HG02759 (cell line): ENCODE data around the gene RSRC1.
A peak's percentile ranks its signal among the peaks of the same experiment; 100 is the strongest.
"Not testable (repeated sequence)": the region's sequence is repeated elsewhere in the genome, so short reads cannot be mapped to it uniquely, and the experiment has no call there.

ENCODE experiments used
- ATAC-seq: cut with Tn5 transposase; IDR thresholded peaks from one replicate; pipeline ENCODE4 v1.9.1; 2021; ENCODE audit warnings: mild to moderate bottlenecking, moderate library complexity; ENCODE audit not compliant: unreplicated experiment

RSRC1 gene

DNA sequence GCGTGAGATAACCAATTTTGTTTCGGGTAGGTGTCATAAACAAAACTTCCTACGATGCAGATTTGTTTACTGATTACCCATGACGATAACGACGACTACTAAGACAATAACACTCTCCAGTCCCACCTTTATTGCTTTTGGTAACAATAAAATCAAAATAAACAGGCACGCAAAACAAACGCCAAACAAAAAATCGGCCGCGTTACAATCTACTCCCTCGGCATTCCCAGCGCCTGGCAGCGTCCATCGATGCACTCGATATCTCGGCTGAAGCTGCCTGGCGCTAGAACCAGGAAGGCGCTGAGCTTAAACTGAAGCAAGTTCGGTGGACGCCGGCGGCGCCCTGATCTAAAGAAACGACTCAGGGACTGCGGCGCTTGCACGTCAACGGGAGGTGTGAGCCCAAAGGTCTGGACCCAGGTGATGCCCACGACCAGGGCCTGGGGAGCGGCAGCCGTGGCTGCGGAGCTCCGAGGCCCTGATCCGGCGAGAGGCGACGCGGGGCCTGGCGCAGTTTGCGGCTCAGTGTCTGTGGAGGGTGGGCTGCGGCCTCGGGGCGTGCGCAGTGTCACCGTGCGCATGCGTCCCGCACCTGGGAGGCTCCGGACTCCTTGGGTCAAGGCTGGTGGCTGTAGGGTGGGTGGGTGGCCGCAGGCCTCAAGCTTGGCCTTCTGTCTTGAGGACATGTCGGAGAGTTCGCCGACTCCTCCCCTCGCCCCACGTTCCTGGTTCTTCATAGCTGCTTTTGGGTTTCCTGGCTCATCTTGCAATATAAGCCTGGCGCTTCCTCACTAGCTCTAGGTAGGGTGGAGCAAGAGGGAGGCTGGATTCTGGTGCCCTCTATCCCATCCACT, at the start of gene RSRC1:
TSS of gene RSRC1 (plus strand) at position 286 of the 854 bp plus-strand sequence. CDS start 12,016 bp downstream, outside the sequence.
- ATAC-seq = peak; percentile 85

GRCh38 chr3:158065574-158065973, 44.3 kb upstream of the RSRC1 start:
- not testable (repeated sequence) for ATAC-seq

DNA sequence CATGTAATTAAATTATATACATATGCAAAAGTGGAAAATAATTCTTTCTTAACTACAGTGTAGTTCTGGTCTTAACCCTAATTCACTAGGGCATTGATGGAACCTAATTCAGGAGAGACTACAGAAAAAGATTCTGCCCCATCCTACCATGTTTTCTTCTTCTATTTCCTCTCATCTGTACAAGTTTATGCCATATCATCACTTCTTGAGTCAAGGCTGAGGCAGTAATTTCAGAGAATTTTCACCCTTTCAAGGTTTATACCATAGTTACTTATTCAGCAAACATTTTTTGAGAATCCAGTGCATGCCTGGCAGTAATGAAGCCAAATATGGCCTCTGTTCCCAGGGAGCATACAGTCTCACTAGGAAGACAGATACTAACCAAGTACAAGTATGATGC, 37.1 kb upstream of the RSRC1 start:
- no peak for ATAC-seq

- no peak for ATAC-seq
Measured at GRCh38 chr3:158074591-158074990, 35.3 kb upstream of the RSRC1 start.

DNA sequence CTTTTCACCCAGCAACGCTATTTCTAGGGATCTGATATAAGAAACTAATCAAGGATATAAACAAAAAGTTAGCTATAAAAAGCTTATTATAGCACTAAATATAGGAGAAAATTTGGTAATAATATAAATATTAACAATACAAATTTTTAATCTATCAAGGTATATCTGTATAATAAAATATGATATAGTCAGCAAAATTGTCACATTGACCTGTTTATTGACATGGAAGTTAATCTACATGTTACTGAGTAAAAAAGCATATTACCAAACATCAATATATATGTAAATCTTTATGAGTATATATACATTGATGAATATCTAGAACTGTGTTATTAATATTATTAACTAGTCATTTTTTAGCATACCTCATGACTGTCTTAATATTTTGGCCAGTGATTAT, 30.3 kb upstream of the RSRC1 start:
- ATAC-seq = no peak

DNA sequence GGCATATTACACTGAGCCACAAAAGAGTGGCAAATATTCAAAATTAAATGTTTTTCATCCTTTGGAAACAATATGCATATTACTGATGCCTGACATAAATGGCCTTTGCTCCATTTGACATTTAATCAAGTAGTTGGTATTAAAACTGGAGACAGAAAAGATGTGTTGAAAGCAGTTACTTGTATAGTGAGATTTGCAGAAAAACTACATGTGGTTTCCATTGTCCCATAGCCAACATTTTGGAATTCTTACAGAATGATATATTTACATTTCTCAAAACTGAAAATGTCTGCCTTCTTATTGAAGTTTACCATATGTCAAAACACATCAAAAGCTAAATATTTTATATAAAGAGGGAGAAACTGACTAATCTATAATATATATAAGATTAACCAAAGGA, 25.2 kb upstream of the RSRC1 start:
- no peak for ATAC-seq

- ATAC-seq = no peak
Measured at GRCh38 chr3:158085358-158085757, 24.5 kb upstream of the RSRC1 start.

DNA sequence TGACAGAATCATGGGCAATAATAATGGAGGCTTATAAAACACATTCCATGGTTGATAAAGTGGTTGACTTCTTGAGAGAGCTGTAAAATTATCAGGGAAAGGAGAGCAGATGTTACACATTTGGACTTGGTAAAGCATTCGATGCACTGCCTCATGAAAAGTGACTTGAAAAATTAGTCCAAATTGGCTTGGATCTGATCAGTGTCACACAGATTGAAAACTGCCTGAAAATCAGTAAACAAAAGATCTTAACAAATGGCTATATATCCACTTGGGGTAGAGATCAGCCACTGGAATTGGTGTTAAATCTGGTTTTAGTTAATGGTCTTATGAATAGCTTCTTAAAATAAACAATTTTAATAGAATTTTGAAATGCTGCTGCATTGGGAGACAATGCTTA, 24.0 kb upstream of the RSRC1 start:
- ATAC-seq = no peak

GRCh38 chr3:158086361-158086760, 23.5 kb upstream of the RSRC1 start:
- no peak for ATAC-seq

DNA sequence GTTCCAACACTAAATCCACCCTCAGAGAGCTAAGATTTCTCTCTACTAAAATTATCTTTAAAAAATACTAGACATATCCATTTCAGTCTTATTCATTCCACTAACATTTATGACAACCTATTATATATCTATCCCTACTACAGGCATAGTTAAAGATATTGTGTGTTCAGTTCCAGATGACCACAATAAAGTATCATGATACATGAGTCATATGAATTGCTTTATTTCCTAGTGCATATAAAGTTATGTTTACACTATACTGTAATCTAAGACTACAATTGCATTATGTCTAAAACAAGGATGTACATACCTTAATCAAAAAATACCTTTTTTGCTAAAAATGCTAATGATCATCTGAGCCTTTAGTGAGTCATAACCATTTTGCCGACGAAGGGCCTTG, 23.1 kb upstream of the RSRC1 start:
- no peak for ATAC-seq

DNA sequence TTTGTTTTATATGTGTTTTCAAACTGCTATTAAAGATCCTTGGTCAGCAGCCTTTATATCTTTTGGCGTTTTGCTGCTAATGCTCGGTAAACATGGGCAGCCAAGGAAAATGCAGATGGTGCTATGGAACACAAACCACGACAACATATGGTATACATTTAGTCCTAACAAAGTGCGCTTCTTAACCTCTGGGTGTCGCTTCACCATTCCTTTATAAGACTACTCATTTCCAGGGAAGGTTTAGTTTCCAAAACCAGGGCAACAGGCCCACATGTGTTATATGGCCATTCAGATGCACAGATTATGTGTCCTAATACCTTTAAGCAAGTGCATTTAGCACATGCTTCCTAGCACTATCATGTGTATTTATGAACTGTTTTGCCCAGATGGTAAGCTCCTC, 18.4 kb upstream of the RSRC1 start:
- no peak for ATAC-seq

GRCh38 chr3:158093526-158093925, 16.4 kb upstream of the RSRC1 start:
- no peak for ATAC-seq

DNA sequence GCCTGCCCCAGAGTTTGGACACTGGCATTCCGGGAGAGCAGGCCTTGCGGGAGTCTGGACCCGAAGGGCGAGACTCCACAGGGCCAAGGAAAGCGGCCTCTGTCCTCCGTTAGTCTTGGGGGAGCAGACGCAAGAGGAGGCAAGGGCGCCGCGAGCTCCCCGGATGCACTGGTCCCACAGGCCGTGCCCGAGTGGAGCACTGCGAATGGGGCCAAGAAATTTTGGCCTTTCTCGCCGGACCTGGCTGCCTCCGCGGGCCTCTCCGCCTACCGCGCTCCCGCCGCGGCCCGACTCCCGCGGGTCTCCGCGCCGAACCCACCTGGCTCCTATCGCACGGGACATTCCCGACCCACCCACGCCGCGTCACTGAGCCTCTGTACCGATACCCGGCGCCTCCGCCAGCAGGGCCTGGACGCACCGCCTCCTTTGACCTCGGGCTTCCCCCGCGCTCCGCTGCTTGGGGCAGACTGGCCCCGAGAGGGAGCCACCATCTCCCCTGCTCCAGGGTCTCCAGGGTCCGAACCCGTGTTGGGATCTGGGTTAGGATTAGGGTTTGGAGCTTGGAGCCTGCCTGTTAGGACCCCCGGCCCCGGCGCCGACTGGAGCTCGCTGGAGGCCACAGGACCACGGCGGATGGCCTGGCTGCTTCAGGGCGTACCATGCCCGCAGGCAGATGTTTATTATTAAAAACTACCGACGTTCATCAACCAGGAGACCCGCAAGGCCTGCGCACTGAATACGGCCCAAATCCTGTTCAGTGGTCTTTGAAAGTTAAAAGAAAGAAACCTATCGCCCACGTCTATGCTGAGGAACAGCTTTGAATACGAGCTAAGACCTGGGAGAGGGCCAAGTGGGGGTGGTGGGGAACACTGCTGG, 15.4 kb upstream of the RSRC1 start:
- ATAC-seq = peak; percentile 62

DNA sequence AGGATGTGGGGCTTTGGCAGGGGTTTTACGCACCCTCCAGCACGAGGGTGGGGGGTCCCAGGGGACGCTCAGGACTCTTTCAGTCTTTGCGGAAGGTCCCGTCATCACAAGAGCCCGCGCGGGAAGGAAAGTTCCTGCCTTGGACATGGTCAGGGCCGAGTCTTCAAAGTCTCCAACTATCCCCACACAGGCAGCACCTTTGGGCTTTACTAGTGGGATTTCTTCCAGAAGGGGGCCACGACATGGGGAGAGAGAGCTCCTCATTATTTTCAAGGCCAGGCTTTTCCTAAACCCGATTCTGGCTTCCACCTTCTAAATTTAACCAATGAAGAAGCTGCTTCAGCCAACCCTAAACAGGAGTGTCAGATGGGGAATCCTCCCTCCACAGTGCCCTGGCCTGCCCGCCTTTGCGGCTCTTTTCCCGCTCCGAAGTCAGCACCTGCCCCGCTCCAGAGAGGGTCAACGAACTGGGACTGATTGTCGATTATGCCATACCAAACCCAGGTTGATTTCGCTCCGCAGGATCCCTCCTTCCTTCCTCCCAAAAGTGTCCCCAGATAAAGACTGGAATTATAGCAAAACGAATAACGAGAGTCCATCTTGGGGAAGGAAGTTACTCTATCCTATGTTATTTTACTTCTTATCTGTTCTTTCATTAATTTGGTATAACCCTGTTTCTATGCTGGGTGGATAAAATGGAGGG, 14.6 kb upstream of the RSRC1 start:
- ATAC-seq = peak; percentile 35

DNA sequence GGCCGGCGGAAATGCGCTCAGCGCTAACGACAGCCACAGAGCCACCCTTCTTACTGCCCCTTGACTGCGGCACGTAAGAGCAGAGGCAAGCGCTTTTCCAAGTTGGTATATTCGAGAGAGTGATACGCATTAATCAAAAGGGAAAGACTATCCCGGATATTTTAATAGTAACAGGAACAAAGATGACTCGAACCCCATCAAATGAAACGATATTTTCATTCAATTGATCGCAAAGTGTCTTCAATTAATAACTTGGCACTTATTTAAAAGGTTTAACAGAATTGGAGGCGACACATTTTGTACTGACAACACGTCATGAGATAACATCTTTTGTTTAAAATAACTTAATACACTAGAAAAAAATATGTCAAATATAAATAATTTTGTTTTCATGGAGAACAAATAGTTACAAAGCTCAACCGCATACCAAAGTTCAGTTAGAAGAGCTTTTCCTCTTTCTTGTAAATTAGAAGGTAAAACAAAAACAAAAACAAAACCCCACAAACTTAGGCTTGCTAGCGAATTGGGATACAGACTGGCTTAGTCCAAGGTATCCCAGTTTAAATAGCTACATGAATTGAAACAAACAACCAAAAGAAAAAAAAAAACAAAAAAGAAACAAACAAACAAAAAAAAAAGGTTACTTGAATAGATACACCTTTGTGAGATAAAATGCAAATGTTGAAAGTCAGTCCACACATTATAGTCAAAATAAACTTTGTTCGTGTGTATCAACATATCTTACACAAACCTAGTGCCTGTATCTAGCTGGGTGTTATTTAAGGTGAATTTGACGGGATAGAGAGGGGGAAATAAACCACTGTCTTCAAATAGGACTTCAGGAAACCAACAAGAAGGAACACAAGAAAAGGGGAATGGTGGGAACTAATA, 13.8 kb upstream of the RSRC1 start:
- no peak for ATAC-seq

- ATAC-seq = no peak
Measured at GRCh38 chr3:158097081-158097592, 12.8 kb upstream of the RSRC1 start.

GRCh38 chr3:158097593-158098308, 12.1 kb upstream of the RSRC1 start:
- peak; percentile 77 for ATAC-seq

GRCh38 chr3:158098309-158098639, 11.6 kb upstream of the RSRC1 start:
- ATAC-seq = no peak

GRCh38 chr3:158098834-158099424, 11.0 kb upstream of the RSRC1 start:
- no peak for ATAC-seq
